Measurements from ENCODE around the gene ANKRD31.

GRCh38 chr5:75225506-75225905 lies 11.2 kb downstream of the ANKRD31 start:
- TF ChIP-seq GLIS3 (CRISPR knock-in tag; IDR thresholded peaks at IDR 0.05) (no peak), TOX (CRISPR knock-in tag; IDR thresholded peaks at IDR 0.05; ENCODE audit: borderline replicate concordance) (no peak), PATZ1 (CRISPR knock-in tag; IDR thresholded peaks at IDR 0.05; ENCODE audit: borderline replicate concordance) (no peak), TCF4 (CRISPR knock-in tag; IDR thresholded peaks at IDR 0.05; ENCODE audit: borderline replicate concordance) (no peak), ZFP30 (CRISPR knock-in tag; IDR thresholded peaks at IDR 0.05) (no peak), ZFP3 (CRISPR knock-in tag; IDR thresholded peaks at IDR 0.05) (no peak), RARB (CRISPR knock-in tag; IDR thresholded peaks at IDR 0.05) (no peak), SNAI2 (CRISPR knock-in tag; IDR thresholded peaks at IDR 0.05) (no peak), BACH2 (CRISPR knock-in tag; IDR thresholded peaks at IDR 0.05; ENCODE audit: borderline replicate concordance) (no peak), ZC3H10 (CRISPR knock-in tag; IDR thresholded peaks at IDR 0.05) (no peak), TSHZ2 (CRISPR knock-in tag; IDR thresholded peaks at IDR 0.05) (no peak), ZNF8 (CRISPR knock-in tag; IDR thresholded peaks at IDR 0.05) (no peak), ARNTL (CRISPR knock-in tag; IDR thresholded peaks at IDR 0.05; ENCODE audit: borderline replicate concordance, low read depth) (no peak), CREB5 (CRISPR knock-in tag; IDR thresholded peaks at IDR 0.05; ENCODE audit: low read depth) (no peak)
